ENCODE measurements around the gene KRTAP4-1.
"Not testable (repeated sequence)": the region's sequence is repeated elsewhere in the genome, so short reads cannot be mapped to it uniquely, and the experiment has no call there.

The KRTAP4-1 gene

DNA sequence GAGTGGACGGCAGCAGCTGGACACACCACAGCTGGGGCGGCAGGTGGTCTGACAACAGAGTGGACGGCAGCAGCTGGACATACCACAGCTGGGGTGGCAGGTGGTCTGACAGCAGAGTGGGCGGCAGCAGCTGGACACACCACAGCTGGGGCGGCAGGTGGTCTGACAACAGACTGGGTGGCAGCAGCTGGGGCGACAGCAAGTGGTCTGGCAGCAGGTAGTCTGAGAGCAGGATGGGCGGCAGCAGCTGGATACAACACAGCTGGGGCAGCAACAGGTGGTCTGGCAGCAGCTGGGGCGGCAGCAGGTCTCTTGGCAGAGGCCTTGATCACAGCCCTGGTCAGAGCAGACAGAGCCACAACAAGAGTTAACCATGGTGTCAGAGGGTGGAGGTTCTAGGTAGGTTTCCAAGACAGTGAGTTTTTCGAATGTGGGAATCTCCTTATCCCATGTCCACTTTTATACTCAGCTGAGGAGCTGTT, at the start of gene KRTAP4-1:
TSS of gene KRTAP4-1 (minus strand) at position 432 of the 482 bp plus-strand sequence. CDS start at position 375, 57 bp downstream.
- no peak for DNase-seq (ENCODE audit: low spot score)

DNA sequence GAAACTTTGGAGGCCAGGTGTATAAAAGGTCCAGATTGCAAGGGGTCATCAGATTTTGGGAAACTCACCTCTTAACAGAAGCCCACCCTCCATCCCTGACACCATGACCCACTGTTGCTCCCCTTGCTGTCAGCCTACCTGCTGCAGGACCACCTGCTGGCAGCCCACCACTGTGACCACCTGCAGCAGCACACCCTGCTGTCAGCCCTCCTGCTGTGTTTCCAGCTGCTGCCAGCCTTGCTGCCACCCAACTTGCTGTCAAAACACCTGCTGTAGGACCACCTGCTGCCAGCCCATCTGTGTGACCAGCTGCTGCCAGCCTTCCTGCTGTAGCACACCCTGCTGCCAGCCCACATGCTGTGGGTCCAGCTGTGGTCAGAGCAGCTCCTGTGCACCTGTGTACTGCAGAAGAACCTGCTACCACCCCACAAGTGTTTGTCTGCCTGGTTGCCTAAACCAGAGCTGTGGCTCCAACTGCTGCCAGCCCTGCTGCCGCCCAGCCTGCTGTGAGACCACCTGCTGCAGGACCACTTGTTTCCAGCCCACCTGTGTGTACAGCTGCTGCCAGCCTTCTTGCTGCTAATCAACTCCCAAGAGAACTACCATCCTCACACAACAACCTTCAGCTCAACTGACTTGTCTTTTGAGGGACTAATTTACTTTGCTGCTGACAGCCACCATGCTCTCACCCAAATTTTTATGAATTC, 47.8 kb upstream of the KRTAP4-1 start, which contains the start of gene KRTAP9-3:
TSS of gene KRTAP9-3 (plus strand) at position 51 of the 707 bp plus-strand sequence. CDS start at position 104, 53 bp downstream.
- DNase-seq (ENCODE audit: low spot score) = not testable (repeated sequence)

DNA sequence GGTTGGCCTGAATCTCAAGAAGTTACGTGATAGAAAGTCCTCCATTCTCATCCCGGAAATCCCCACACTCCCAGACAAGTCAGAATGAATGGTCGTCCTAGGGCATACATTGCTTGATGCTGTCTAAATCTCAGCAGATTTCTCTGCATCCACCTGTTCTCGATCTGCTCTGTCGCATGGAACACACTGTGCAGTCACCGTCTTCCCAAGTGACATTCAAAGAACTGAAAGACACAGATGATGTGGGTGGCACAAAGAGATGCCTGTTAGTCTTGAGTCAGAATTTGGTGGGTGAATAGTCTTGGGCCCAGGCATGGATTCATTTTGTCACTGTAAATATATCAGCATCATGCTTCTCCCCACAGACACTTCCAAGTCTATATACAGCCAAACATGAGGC, 47.0 kb upstream of the KRTAP4-1 start:
- DNase-seq (ENCODE audit: low spot score) = no peak

DNA sequence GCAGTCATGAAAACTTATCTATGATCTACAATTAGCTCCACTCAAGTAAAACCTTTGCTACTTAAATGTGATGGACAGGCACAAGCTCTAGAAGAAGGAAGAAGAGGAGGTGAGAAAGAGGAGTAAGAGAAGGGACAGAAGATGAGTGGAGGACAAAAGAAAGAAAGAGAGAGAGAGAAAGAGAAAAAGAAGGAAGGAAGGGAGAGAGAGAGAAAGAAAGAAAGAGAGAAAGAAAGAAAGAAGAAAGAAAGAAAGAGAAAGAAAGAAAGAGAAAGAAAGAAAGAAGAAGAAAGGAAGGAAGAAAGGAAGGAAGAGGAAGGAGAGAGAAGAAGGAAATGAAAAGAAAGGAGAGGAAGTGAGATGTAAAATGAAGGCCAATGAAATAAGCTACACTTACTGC, 45.4 kb upstream of the KRTAP4-1 start:
- DNase-seq (ENCODE audit: low spot score) = no peak

DNA sequence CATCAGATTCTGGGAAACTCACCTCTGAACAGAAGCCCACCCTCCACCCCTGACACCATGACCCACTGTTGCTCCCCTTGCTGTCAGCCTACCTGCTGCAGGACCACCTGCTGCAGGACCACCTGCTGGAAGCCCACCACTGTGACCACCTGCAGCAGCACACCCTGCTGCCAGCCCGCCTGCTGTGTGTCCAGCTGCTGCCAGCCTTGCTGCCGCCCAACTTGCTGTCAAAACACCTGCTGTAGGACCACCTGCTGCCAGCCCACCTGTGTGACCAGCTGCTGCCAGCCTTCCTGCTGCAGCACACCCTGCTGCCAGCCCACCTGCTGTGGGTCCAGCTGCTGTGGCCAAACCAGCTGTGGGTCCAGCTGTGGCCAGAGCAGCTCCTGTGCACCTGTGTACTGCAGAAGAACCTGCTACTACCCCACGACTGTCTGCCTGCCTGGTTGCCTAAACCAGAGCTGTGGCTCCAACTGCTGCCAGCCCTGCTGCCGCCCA, 41.9 kb upstream of the KRTAP4-1 start, which contains the start of gene KRTAP9-2:
TSS of gene KRTAP9-2 (plus strand) at position 51 of the 498 bp plus-strand sequence. CDS start at position 58, 7 bp downstream.
- not testable (repeated sequence) for DNase-seq (ENCODE audit: low spot score)

DNA sequence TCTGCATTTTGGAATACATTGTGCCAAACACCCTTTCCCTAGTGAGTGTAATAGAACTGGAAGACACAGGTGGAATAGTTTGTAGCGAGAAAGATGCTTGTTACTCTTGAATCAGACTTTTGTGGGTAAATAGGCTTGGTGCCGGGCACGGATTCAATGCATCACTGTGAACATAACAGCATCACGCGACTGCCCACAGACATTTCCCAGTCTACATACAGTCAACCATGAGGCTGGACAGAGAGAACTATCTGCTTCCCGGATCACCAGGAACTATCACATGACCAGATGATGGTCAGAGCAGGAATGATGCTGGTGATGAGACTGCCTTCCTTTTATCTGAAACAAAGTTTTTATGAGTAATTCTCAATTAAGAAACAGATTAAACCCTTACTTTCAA, 41.3 kb upstream of the KRTAP4-1 start:
- no peak for DNase-seq (ENCODE audit: low spot score)

DNA sequence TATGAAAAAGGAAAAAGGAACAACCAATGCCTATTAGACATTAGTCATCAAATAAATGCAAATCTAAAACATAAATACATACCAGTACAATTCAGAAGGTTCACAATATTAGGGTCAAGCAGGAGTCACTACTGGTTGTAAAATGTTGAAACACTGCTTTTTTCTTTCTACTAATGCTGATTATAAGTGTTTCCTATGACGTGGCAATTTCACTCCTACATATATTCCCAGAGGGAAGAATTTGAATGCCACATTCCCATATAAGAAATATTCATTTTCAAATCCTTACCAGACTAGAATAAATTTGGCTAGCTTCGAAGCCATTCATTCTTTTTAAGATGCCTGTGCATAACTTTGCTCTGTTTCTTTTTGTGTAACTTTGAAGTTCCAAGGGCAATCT, 39.1 kb upstream of the KRTAP4-1 start:
- DNase-seq (ENCODE audit: low spot score) = no peak

DNA sequence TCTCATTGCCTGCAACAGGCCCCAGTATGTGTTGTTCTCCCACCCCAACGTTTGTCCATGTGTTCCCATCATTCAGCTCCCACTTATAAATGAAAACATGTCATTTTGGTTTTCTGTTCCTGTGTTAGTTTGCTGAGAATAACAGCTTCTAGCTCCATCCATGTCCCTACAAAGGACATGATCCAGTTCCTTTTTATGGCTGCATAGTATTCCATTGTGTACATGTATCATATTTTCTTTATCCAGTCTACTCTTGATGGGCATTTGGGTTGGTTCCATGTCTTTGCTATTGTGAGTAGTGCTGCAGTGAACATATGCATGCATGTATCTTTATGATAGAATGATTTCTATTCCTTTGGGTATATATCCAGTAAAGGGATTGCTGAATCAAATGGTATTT, 31.0 kb upstream of the KRTAP4-1 start:
- DNase-seq (ENCODE audit: low spot score) = no peak

DNA sequence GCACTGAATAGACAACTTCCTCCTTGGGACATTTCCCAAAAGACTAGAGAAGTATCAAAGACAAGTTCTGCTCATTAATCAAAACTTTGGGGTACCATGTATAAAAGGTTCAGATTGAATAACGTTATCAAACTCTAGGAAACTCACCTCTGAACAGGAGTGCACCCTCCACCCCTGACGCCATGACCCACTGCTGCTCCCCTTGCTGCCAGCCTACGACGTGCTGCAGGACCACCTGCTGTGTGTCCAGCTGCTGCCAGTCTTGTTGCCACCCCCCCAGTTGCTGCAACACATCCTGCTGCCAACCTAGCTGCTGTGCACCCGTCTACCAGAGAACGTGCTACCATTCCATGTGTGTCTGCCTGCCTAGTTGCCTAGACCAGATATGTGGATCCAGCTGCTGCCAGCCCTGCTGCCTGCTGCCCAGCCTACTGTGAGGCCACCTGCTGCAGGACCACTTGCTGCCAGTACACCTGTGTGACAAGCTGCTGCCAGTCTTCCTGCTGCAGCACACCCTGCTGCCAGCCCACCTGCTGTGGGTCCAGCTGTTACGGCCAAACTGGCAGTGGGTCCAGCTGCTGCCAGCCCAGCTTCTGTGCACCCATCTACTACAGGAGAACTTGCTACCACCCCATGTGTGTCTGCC, 27.9 kb upstream of the KRTAP4-1 start:
- DNase-seq (ENCODE audit: low spot score) = no peak

DNA sequence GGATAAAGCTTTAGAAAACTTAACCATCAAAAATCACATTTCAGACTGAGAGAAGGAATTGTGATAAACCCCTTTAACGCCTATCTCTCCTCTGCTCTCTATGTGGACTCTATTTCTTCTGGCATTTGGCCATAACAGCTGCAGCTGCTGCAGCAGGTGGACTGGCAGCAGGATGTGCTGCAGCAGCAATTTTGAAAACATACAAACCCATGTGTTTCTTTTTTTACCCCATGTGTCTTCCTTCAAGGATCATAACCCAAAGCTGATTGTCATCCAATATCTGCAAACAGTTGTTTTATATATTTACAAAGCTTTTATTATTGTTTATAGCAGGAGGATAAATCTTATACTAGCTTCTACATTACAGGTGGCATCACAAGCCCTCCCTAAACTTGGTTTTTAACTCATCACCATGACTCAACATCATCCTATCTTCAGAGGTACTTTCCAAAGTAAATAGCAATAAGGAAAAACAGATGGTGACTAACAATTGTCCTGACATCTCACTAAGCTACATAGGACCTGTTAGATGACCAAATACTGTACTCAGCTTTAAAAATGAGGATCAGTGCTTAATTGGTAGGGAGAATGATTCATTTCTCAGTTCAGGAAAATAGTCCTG, 27.2 kb upstream of the KRTAP4-1 start:
- DNase-seq (ENCODE audit: low spot score) = no peak

DNA sequence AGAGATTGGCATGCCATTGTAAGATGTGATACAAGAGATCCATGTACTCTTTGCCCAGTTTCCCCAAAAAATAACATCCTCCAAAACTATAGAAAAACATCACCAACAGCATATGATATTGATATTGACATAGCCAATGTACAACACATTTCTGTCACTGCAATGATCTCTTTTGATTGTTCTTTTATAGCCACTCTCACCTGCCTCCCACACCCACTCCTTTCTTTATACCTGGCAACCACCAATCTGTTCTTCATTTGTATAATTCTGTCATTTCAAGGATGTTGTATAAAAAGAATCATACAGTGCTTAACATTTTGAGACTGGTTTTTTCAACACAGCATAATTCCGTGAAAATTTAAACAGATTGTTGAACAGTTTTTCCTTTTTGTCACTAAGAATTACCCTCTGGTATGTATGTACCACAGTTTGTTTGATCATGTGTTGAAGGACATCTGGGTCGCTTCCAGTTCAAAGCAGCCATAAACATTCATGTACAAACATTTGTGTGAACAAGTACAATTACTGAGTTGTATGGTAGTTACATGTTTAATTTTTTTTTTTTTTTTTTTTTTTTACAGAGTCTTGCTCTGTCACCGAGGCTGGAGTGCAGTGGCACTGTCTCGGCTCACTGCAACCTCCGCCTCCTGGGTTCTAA, 14.8 kb upstream of the KRTAP4-1 start:
- DNase-seq (ENCODE audit: low spot score) = no peak

DNA sequence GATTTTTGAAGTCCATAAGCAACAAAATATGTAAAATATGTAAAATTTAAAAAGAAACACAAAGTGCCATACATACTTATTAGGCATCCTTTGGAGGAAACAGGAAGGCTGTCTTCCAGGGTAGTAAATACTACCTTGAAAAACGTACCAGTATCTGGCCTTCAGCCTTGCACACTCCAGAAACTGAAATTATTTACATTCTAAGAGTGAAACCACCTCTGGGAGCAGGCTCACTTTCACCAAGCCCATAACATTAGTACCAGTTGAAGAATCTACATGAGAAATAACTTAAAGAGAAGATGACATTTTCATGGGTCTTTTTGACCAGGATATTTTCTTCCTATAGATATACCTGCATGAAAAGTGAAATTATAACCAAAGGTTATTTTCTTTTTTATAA, 11.4 kb upstream of the KRTAP4-1 start:
- no peak for DNase-seq (ENCODE audit: low spot score)

DNA sequence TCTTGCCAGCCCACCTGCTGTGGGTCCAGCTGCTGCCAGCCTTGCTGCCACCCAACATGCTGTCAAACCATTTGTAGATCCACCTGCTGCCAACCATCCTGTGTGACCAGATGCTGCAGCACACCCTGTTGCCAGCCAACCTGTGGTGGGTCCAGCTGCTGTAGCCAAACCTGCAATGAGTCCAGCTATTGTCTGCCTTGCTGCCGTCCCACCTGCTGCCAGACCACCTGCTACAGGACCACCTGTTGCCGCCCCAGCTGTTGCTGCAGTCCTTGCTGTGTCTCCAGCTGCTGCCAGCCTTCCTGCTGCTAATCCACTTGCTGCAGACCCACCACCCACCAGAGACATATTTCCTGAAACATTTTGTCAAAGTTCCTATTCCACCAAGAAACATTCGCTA, 5.6 kb upstream of the KRTAP4-1 start:
- DNase-seq (ENCODE audit: low spot score) = no peak

DNA sequence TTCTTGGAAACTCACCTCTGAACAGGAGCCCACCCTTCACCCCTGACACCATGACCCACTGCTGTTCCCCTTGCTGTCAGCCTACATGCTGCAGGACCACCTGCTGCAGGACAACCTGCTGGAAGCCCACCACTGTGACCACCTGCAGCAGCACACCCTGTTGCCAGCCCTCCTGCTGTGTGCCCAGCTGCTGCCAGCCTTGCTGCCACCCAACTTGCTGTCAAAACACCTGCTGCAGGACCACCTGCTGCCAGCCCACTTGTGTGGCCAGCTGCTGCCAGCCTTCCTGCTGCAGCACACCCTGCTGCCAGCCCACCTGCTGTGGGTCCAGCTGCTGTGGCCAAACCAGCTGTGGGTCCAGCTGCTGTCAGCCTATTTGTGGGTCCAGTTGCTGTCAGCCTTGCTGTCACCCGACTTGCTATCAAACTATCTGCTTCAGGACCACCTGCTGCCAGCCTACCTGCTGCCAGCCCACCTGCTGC, 5.2 kb upstream of the KRTAP4-1 start, which contains the start of gene KRTAP9-1:
TSS of gene KRTAP9-1 (plus strand) at position 51 of the 482 bp plus-strand sequence. CDS start at position 51, 0 bp downstream.
- DNase-seq (ENCODE audit: low spot score) = not testable (repeated sequence)

DNA sequence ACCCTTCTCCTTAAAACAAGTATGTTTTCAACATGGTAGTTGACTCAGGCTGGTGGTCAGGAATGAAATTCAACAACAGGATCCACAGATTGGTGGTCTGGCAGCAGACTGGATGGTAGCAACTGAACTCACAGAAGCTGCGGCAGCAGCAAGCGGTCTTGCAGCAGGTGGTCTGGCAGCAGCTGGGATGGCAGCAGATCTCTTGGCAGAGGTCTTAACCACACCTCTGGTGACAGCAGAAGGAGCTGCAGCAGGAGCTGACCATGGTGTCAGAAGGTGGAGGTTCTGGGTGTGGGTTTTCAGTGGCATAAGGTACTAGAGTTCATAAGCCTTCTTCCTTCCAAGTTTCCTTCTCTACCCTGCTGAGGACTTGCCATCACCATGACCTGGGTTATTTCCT, 2.2 kb upstream of the KRTAP4-1 start:
- no peak for DNase-seq (ENCODE audit: low spot score)

DNA sequence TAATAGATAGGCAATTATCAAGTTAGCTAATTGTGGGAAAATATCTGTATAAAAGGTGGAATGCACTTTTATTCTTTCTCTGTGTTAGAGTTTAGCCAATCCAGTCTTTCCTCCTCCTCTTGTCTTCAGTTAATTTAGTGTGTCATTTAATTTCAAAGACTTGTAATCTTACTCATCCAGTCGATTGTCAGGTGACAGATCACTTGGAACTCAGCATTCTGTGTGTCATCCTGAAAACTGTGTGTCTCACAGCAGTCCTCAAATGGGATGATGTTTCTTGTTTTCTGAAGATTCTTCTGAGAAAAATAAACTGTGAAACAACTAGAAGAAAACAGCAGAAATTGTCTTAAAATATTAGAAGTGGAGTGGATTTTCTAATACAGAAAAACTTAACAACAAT, 290 bp upstream of the KRTAP4-1 start:
- DNase-seq (ENCODE audit: low spot score) = no peak

DNA sequence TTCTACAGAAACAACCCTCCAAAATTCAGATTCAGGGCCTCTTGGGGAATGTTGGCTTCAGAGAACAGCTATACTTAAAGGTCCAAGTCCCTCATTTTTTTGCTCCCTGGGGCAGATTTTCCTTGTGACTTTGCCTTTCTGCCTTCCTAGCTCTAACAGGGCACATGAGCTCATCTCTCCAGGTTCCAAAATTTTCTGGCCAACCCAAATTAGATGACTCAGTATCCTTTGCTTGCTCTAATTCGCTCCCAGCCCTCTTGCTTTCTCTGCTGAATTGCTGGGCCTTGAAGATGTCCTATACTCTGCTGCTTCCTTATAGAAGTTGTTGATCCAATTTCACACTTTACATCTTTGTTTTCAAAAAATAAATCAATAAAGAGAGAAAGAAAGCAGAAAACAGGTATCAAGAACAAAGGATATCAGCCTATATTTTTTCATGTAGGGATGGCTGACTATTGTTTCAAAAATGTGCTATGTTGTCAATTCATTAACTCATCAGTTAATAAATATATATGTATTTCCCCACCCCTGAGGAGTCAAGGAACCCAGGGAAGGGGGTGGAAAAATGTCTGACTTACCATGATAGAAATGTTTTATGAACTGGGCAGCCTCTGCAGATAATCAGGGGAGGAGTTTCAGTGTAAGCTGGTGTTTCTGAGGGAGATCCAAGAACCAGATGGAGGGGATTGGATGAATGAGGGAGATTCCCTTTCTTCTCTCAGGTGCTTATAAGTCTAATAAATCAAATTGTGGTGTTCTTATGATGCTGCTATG, 5.7 kb downstream of the KRTAP4-1 start:
- no peak for DNase-seq (ENCODE audit: low spot score)

DNA sequence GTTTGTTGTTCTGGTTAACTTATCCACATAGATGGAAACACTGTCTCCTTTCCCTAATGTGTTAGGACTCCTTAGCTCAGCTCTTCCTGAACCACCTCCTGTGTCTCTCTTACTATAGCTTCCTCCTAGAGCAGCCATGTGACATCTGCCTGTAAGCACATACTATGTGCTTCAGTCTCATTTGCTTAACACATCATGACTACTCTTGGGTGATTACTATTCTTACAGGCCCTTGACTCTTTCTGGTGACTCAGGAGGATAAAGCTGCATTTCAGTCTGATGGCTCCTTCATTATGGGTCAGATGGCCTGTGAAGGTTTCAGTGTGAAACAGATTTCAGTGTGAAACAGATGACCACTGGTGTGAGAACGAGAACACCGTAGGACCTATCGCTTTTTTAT, 6.4 kb downstream of the KRTAP4-1 start:
- DNase-seq (ENCODE audit: low spot score) = peak; percentile 25

DNA sequence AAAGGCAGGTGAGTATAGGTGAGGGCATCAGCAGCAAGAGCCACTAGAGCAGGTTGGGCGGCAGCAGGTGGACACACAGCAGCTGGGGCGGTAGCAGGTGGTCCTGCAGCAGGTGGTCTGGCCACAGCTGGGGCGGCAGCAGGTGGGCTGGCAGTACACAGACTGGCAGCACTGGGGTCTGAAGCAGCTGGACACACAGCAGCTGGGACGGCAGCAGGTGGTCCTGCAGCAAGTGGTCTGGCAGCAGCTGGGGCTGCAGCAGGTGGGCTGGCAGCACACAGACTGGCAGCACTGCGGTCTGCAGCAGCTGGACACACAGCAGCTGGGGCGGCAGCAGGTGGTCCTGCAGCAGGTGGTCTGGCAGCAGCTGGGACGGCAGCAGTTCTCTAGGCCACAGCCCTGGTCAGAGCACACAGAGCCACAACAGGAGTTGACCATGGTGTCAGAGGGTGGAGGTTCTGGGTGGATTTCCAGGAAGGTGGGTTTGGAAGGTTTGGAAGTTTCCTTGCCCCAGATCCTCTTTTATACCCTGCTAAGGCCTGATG, 6.9 kb downstream of the KRTAP4-1 start, which contains the start of gene KRTAP4-2:
TSS of gene KRTAP4-2 (minus strand) at position 495 of the 545 bp plus-strand sequence. CDS start at position 438, 57 bp downstream.
- DNase-seq (ENCODE audit: low spot score) = no peak

DNA sequence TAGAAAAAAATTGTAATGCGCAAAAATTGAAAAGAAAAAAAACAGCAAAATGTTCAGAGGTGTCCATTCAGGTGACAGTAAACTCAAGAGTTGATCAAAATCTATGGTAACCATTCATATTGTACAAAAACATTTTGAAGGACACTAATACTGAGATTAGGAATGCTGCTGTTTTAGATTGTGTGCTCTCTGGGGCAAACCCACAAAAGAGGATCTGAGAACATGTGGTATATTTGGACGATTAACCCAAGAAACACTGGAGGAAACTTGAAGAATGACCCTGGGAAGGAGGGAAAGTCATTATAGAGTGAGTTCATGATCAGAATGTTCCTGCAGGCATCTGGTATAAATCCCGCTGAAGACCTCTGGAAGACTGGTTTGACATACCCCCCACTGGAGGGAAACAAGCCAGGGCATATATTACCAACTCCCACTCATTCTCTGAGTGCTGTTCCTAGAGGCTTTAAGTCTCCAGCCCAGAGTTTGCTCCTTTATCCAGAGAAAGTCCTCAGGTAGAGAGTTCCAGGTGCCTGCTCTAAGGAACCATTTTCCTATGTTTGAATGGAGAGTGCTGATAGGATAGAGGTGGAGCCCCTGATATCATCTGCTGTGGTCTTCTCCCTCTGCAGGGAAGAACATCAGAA, 7.8 kb downstream of the KRTAP4-1 start:
- DNase-seq (ENCODE audit: low spot score) = no peak
